ENCODE measurements around the gene CDC42BPB.
A peak's percentile ranks its signal among the peaks of the same experiment; 100 is the strongest.
"Not testable (repeated sequence)": the region's sequence is repeated elsewhere in the genome, so short reads cannot be mapped to it uniquely, and the experiment has no call there.

Gene CDC42BPB

GRCh38 chr14:103029936-103030335 is 27.4 kb downstream of the CDC42BPB start:
- no peak overlapping the region for H3K4me3 ChIP-seq (ENCODE audit: low read depth, low read length)
- no peak for TF ChIP-seq CTCF (IDR thresholded peaks at IDR 0.05; ENCODE audit: low read depth, low read length)

- no peak overlapping the region for H3K4me3 ChIP-seq (ENCODE audit: low read depth, low read length)
- no peak for TF ChIP-seq CTCF (IDR thresholded peaks at IDR 0.05; ENCODE audit: low read depth, low read length)
These were observed 28.6 kb downstream of the CDC42BPB start for GRCh38 chr14:103028772-103029171.

GRCh38 chr14:103028161-103028767 is 29.1 kb downstream of the CDC42BPB start:
- no peak for TF ChIP-seq CTCF (IDR thresholded peaks at IDR 0.05; ENCODE audit: low read depth, low read length)
- no peak overlapping the region for H3K4me3 ChIP-seq (ENCODE audit: low read depth, low read length)

GRCh38 chr14:103027451-103027850 is 29.9 kb downstream of the CDC42BPB start:
- no peak overlapping the region for H3K4me3 ChIP-seq (ENCODE audit: low read depth, low read length)
- TF ChIP-seq CTCF (IDR thresholded peaks at IDR 0.05; ENCODE audit: low read depth, low read length), result no peak

- H3K4me3 ChIP-seq (ENCODE audit: low read depth, low read length), result no peak overlapping the region
- no peak for TF ChIP-seq CTCF (IDR thresholded peaks at IDR 0.05; ENCODE audit: low read depth, low read length)
These were observed 30.4 kb downstream of the CDC42BPB start for GRCh38 chr14:103026988-103027387.

- not testable (repeated sequence) for H3K4me3 ChIP-seq (ENCODE audit: low read depth, low read length)
These were observed 31.2 kb downstream of the CDC42BPB start for GRCh38 chr14:103026196-103026595.

- H3K4me3 ChIP-seq (ENCODE audit: low read depth, low read length), result peak overlapping the region; percentile 47
These were observed 33.4 kb downstream of the CDC42BPB start for GRCh38 chr14:103023881-103024473.

More at GRCh38 chr14:103023881-103024473, 33.4 kb downstream of the CDC42BPB start:
- TF ChIP-seq CTCF (IDR thresholded peaks at IDR 0.05; ENCODE audit: low read depth, low read length), result no peak

Data from WI38 (cell line).